Endodermal cell (in vitro differentiated cells): ENCODE measurements around the gene CST9. TPM values are rescaled to one million over a fixed set of nuclear protein-coding genes. Genes with fewer than 3 reads are reported as not detected.

Source experiments
- DNase-seq: peaks from one replicate; pipeline ENCODE4 v3.0.0-alpha.2; 2017
- H3K27ac ChIP-seq: 2 replicates; pipeline ENCODE4 v1.5.1; 2013; ENCODE audit warnings: mild to moderate bottlenecking, low read depth, low read length, moderate library complexity
- H3K27me3 ChIP-seq: 2 replicates; pipeline ENCODE4 v1.6.1; 2013; ENCODE audit warnings: mild to moderate bottlenecking, low read length, moderate library complexity; ENCODE audit not compliant: insufficient read depth, control insufficient read depth, poor library complexity, severe bottlenecking
- H3K36me3 ChIP-seq: 2 replicates; pipeline ENCODE4 v1.7.0; 2013; ENCODE audit warnings: mild to moderate bottlenecking, low read length, moderate library complexity; ENCODE audit not compliant: control insufficient read depth, insufficient read depth
- H3K4me1 ChIP-seq: one replicate; pipeline ENCODE4 v1.7.0; 2013; ENCODE audit warnings: low read length; ENCODE audit not compliant: control insufficient read depth, insufficient read depth
- H3K4me3 ChIP-seq: 2 replicates; pipeline ENCODE4 v1.5.1; 2013; ENCODE audit warnings: mild to moderate bottlenecking, low read length, moderate library complexity
- H3K9ac ChIP-seq: 2 replicates; pipeline ENCODE4 v1.6.1; 2013; ENCODE audit warnings: mild to moderate bottlenecking, low read length, moderate library complexity; ENCODE audit not compliant: poor library complexity, severe bottlenecking; ENCODE audit errors: extremely low read depth
- H3K9me3 ChIP-seq: 2 replicates; pipeline ENCODE4 v1.6.1; 2013; ENCODE audit warnings: mild to moderate bottlenecking, low read length, moderate library complexity; ENCODE audit not compliant: control insufficient read depth
- H3K27ac Mint-ChIP-seq: 2 replicates; pipeline ENCODE4 v1.8.0; 2020; ENCODE audit warnings: mixed read lengths
- H3K27me3 Mint-ChIP-seq: 2 replicates; pipeline ENCODE4 v1.8.0; 2021; ENCODE audit warnings: mild to moderate bottlenecking, mixed read lengths; ENCODE audit not compliant: insufficient read depth
- H3K36me3 Mint-ChIP-seq: 2 replicates; pipeline ENCODE4 v1.8.0; 2020; ENCODE audit warnings: low read depth, mixed read lengths
- H3K4me1 Mint-ChIP-seq: 2 replicates; pipeline ENCODE4 v1.8.0; 2020; ENCODE audit warnings: mixed read lengths
- H3K4me3 Mint-ChIP-seq: 2 replicates; pipeline ENCODE4 v1.8.0; 2020; ENCODE audit warnings: mild to moderate bottlenecking, moderate library complexity, mixed read lengths
- H3K9me3 Mint-ChIP-seq: 2 replicates; pipeline ENCODE4 v1.8.0; 2020; ENCODE audit warnings: mild to moderate bottlenecking, mixed read lengths
- WGBS, 2 experiments: methylation state at CpG; one replicate each; pipeline versions ENCODE4 v1.1.5 to v1.1.7; 2013; ENCODE audit warnings: missing lambda C conversion rate in 2 of 2, mixed read lengths in 1 of 2; ENCODE audit not compliant: insufficient coverage in 1 of 2, insufficient read length in 1 of 2; 5-methylcytosine and 5-hydroxymethylcytosine counted together
- total RNA-seq, 2 donors: library from RNA; stranded (reverse); fragmentation: NEBNext Ultra II Directional in 1 of 2; extraction: Animal tissue kit (Norgen Biotek cat#: 25700) in 1 of 2; gene quantifications; 2 replicates in 1 of 2; 3 replicates in 1 of 2; pipeline ENCODE4 v1.2.1, GENCODE V29; 2021
- TF ChIP-seq, protein P1 (sequence below): fragments of 200-600 bp; sonication (generic); conservative IDR thresholded peaks from 2 replicates; pipeline ENCODE4 v1.5.0; 2021; ENCODE audit warnings: antibody characterized with exemption, mild to moderate bottlenecking

Gene CST9
- total RNA-seq, 2 donors from 2014 or later: not detected

DNA sequence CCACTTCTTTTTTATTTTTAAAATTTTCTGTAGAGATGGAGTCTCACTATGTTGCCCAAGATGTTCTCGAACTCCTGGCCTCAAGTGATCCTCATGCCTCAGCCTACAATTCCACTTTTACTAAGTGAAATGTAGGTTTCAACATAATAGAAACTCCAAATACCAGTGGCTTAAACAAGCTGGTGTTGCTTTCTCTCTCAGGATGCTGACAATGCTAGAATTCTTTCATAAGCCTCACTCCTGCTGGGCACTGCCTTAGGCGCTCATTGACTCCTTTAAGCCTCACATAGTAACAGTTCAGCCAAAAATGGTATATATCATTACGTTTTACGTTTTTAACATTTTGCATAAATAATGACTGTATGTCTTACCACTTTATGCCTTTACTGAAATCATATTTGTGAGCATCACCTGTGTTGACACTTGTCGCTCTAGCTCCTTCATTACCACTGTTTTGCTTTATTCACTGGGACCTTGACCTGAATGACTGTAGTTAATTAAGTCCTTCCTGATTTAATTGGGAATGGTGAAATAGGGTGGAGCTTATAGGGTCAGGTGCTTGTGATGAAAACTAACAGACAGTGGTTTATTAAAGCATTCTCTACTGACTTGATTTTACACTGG, 3.9 kb upstream of the CST9 start:
- H3K27me3 Mint-ChIP-seq: peaks cover 2% of the 10 kb centered on the region
- Histone ChIP-seq H3K4me1 (no peaks in the 10 kb centered on the region), H3K4me3 (no peak overlapping the region), H3K9ac (no peak overlapping the region), H3K9me3 (no peaks in the 10 kb centered on the region), H3K27ac (no peak overlapping the region), H3K27me3 (no peaks in the 10 kb centered on the region), H3K36me3 (no peaks in the 10 kb centered on the region)
- no peaks in the 10 kb centered on the region for H3K9me3 Mint-ChIP-seq
- DNase-seq: no peak
- TF ChIP-seq, protein P1, sequence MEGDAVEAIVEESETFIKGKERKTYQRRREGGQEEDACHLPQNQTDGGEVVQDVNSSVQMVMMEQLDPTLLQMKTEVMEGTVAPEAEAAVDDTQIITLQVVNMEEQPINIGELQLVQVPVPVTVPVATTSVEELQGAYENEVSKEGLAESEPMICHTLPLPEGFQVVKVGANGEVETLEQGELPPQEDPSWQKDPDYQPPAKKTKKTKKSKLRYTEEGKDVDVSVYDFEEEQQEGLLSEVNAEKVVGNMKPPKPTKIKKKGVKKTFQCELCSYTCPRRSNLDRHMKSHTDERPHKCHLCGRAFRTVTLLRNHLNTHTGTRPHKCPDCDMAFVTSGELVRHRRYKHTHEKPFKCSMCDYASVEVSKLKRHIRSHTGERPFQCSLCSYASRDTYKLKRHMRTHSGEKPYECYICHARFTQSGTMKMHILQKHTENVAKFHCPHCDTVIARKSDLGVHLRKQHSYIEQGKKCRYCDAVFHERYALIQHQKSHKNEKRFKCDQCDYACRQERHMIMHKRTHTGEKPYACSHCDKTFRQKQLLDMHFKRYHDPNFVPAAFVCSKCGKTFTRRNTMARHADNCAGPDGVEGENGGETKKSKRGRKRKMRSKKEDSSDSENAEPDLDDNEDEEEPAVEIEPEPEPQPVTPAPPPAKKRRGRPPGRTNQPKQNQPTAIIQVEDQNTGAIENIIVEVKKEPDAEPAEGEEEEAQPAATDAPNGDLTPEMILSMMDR: no peak
- H3K4me1 Mint-ChIP-seq: peaks cover 3% of the 10 kb centered on the region
- H3K36me3 Mint-ChIP-seq: no peaks in the 10 kb centered on the region
- no peak overlapping the region for H3K4me3 Mint-ChIP-seq
- no peak overlapping the region for H3K27ac Mint-ChIP-seq
- 90% methylated on average over 2 to 5 of the region's 5 CpGs for WGBS, 2 experiments

GRCh38 chr20:23608251-23608846, 2.6 kb upstream of the CST9 start:
- Mint-ChIP-seq H3K27me3 (peaks cover 3% of the 10 kb centered on the region), H3K36me3 (no peaks in the 10 kb centered on the region), H3K4me3 (no peak overlapping the region), H3K4me1 (peaks cover 3% of the 10 kb centered on the region), H3K9me3 (no peaks in the 10 kb centered on the region), H3K27ac (no peak overlapping the region)
- DNase-seq: no peak
- 73 to 81% methylated on average over 14 to 18 of the region's 18 CpGs for WGBS, 2 experiments
- H3K27me3 ChIP-seq: no peaks in the 10 kb centered on the region
- no peaks in the 10 kb centered on the region for H3K36me3 ChIP-seq
- TF ChIP-seq, protein P1: no peak
- no peaks in the 10 kb centered on the region for H3K4me1 ChIP-seq
- no peak overlapping the region for H3K27ac ChIP-seq
- H3K4me3 ChIP-seq: no peak overlapping the region
- no peak overlapping the region for H3K9ac ChIP-seq
- no peaks in the 10 kb centered on the region for H3K9me3 ChIP-seq

- H3K27me3 ChIP-seq: no peaks in the 10 kb centered on the region
- H3K9me3 Mint-ChIP-seq: no peaks in the 10 kb centered on the region
- H3K9me3 ChIP-seq: no peaks in the 10 kb centered on the region
- peaks cover 3% of the 10 kb centered on the region for H3K4me1 Mint-ChIP-seq
- H3K27me3 Mint-ChIP-seq: peaks cover 3% of the 10 kb centered on the region
- H3K36me3 Mint-ChIP-seq: no peaks in the 10 kb centered on the region
- H3K27ac Mint-ChIP-seq: no peak overlapping the region
- no peak overlapping the region for H3K4me3 Mint-ChIP-seq
- H3K4me1 ChIP-seq: no peaks in the 10 kb centered on the region
- TF ChIP-seq, protein P1: no peak
- DNase-seq: no peak
- no peak overlapping the region for H3K9ac ChIP-seq
- 91 to 94% methylated on average over 11 to 14 of the region's 14 CpGs for WGBS, 2 experiments
- H3K36me3 ChIP-seq: no peaks in the 10 kb centered on the region
- no peak overlapping the region for H3K27ac ChIP-seq
- no peak overlapping the region for H3K4me3 ChIP-seq
Observed at GRCh38 chr20:23607497-23608245, 2.0 kb upstream of the CST9 start.
